Parathyroid adenoma (tissue), 2 donors: ENCODE measurements around the gene WIZ.
"Not testable (repeated sequence)": the region's sequence is repeated elsewhere in the genome, so short reads cannot be mapped to it uniquely, and the experiment has no call there.

Experiments used
- H2AFZ ChIP-seq: fragments of 300-600 bp; sonication (generic); one replicate; pipeline ENCODE4 v1.7.0; 2017; ENCODE audit warnings: antibody characterized with exemption, mild to moderate bottlenecking
- H3K27ac ChIP-seq: fragments of 300-600 bp; sonication (generic); one replicate; pipeline ENCODE4 v1.7.0; 2017
- H3K27me3 ChIP-seq: fragments of 300-600 bp; sonication (generic); one replicate; pipeline ENCODE4 v1.7.0; 2017; ENCODE audit warnings: low read length; ENCODE audit not compliant: control insufficient read depth, insufficient read depth
- H3K36me3 ChIP-seq: fragments of 300-600 bp; sonication (generic); one replicate; pipeline ENCODE4 v1.7.0; 2017; ENCODE audit warnings: low read length; ENCODE audit not compliant: control insufficient read depth, insufficient read depth
- H3K4me1 ChIP-seq: fragments of 300-600 bp; sonication (generic); one replicate; pipeline ENCODE4 v1.7.0; 2017; ENCODE audit warnings: control low read depth
- H3K4me2 ChIP-seq: fragments of 300-600 bp; sonication (generic); one replicate; pipeline ENCODE4 v1.7.0; 2017; ENCODE audit warnings: low read length
- H3K4me3 ChIP-seq: fragments of 300-600 bp; sonication (generic); one replicate; pipeline ENCODE4 v1.7.0; 2017; ENCODE audit warnings: low read depth, low read length
- H3K79me2 ChIP-seq: fragments of 300-600 bp; sonication (generic); one replicate; pipeline ENCODE4 v1.7.0; 2017; ENCODE audit warnings: control low read depth
- H3K9ac ChIP-seq: fragments of 300-600 bp; sonication (generic); one replicate; pipeline ENCODE4 v1.7.0; 2017; ENCODE audit warnings: mild to moderate bottlenecking
- H3K9me3 ChIP-seq: fragments of 300-600 bp; sonication (generic); one replicate; pipeline ENCODE4 v1.7.0; 2017; ENCODE audit warnings: low read length; ENCODE audit not compliant: control insufficient read depth
- CTCF ChIP-seq: fragments of 300-600 bp; sonication (generic); IDR thresholded peaks from one replicate; pipeline ENCODE4 v1.7.0; 2017; ENCODE audit warnings: antibody characterized with exemption, mild to moderate bottlenecking
- donor health status: primary hyperparathyroidism.

Gene WIZ

GRCh38 chr19:15488489-15489226 lies 38.9 kb upstream of the WIZ start:
- no peaks in the 10 kb centered on the region for H3K27me3 ChIP-seq
- no peak overlapping the region for H2AFZ ChIP-seq
- no peak overlapping the region for H3K27ac ChIP-seq
- H3K36me3 ChIP-seq, result no peaks in the 10 kb centered on the region
- peaks cover 2% of the 10 kb centered on the region for H3K4me1 ChIP-seq
- no peaks in the 10 kb centered on the region for H3K9me3 ChIP-seq
- no peak for TF ChIP-seq CTCF
- no peak overlapping the region for H3K4me3 ChIP-seq
- no peaks in the 10 kb centered on the region for H3K79me2 ChIP-seq
- no peak overlapping the region for H3K4me2 ChIP-seq
- no peak overlapping the region for H3K9ac ChIP-seq

- H3K4me2 ChIP-seq, result no peak overlapping the region
- H3K27me3 ChIP-seq, result no peaks in the 10 kb centered on the region
- H3K9ac ChIP-seq, result no peak overlapping the region
- TF ChIP-seq CTCF, result no peak
- H3K27ac ChIP-seq, result no peak overlapping the region
- H3K4me1 ChIP-seq, result peaks cover 2% of the 10 kb centered on the region
- H3K79me2 ChIP-seq, result no peaks in the 10 kb centered on the region
- no peaks in the 10 kb centered on the region for H3K36me3 ChIP-seq
- H2AFZ ChIP-seq, result no peak overlapping the region
- no peaks in the 10 kb centered on the region for H3K9me3 ChIP-seq
- no peak overlapping the region for H3K4me3 ChIP-seq
Measured at GRCh38 chr19:15487038-15487437, 37.3 kb upstream of the WIZ start.

- H3K4me3 ChIP-seq, H3K9me3 ChIP-seq, H2AFZ ChIP-seq, H3K4me2 ChIP-seq, H3K36me3 ChIP-seq, H3K4me1 ChIP-seq, H3K27me3 ChIP-seq, H3K79me2 ChIP-seq, H3K9ac ChIP-seq, H3K27ac ChIP-seq: not testable (repeated sequence)
Measured at GRCh38 chr19:15485768-15486167, 36.0 kb upstream of the WIZ start.

GRCh38 chr19:15480996-15481395 lies 31.2 kb upstream of the WIZ start:
- H3K4me1 ChIP-seq, H3K9ac ChIP-seq, H3K27me3 ChIP-seq, H3K36me3 ChIP-seq, H3K79me2 ChIP-seq, H3K4me2 ChIP-seq, H3K9me3 ChIP-seq, H3K27ac ChIP-seq, H2AFZ ChIP-seq, H3K4me3 ChIP-seq: not testable (repeated sequence)

- no peaks in the 10 kb centered on the region for H3K36me3 ChIP-seq
- TF ChIP-seq CTCF, result peak; percentile 44
- peaks cover 6% of the 10 kb centered on the region for H3K4me1 ChIP-seq
- no peak within 1 kb of the TSS for H3K27ac ChIP-seq
- H3K4me2 ChIP-seq, result no peak within 1 kb of the TSS
- H3K9ac ChIP-seq, result no peak within 1 kb of the TSS
- H3K4me3 ChIP-seq, result no peak within 1 kb of the TSS
- no peaks in the 10 kb centered on the region for H3K9me3 ChIP-seq
- H3K27me3 ChIP-seq, result no peaks in the 10 kb centered on the region
- no peaks in the 10 kb centered on the region for H3K79me2 ChIP-seq
- peak within 1 kb of the TSS; percentile 80 for H2AFZ ChIP-seq
Measured at GRCh38 chr19:15479391-15480345, 29.9 kb upstream of the WIZ start, which contains the start of gene PGLYRP2. TSS of gene PGLYRP2 (minus strand) at chr19:15479501. CDS start at chr19:15479371, 130 bp downstream.
